ENCODE results near the gene MYCN. TPM values are rescaled to one million over a fixed set of nuclear protein-coding genes. Genes with fewer than 3 reads are reported as not detected.
"Not testable (repeated sequence)": the region's sequence is repeated elsewhere in the genome, so short reads cannot be mapped to it uniquely, and the experiment has no call there.

Gene MYCN
- polyA plus RNA-seq, 3 donors = not detected

GRCh38 chr2:15913146-15913545 lies 27.2 kb upstream of the MYCN start:
- no peak overlapping the region for H3K9ac ChIP-seq (ENCODE audit: insufficient read depth, low read length, poor library complexity, severe bottlenecking)
- no peaks in the 10 kb centered on the region for H3K36me3 ChIP-seq (replicated peaks in 1 of 2; ENCODE audit: control insufficient read depth in 1 of 2, insufficient read depth in 2 of 2, low read length in 2 of 2)
- no peaks in the 10 kb centered on the region for H3K36me3 Mint-ChIP-seq
- H3K27me3 ChIP-seq (ENCODE audit: control insufficient read depth in 2 of 2, insufficient read depth in 2 of 2, low read length in 2 of 2) = no peaks in the 10 kb centered on the region
- H3K4me1 ChIP-seq (ENCODE audit: control insufficient read depth in 1 of 2, insufficient read depth in 2 of 2, low read length in 2 of 2) = no peaks in the 10 kb centered on the region
- no peaks in the 10 kb centered on the region for H3K4me1 Mint-ChIP-seq
- no peak for TF ChIP-seq CTCF (IDR thresholded peaks at IDR 0.05)
- no peaks in the 10 kb centered on the region for H3K9me3 ChIP-seq (replicated peaks in 1 of 2; ENCODE audit: control insufficient read depth in 1 of 2, insufficient read depth in 1 of 2, low read length in 2 of 2)
- no peaks in the 10 kb centered on the region for H3K79me2 ChIP-seq (ENCODE audit: insufficient read depth, low read length)
- no peak overlapping the region for H3K4me2 ChIP-seq (replicated peaks; ENCODE audit: extremely low read depth, low read length, poor library complexity, severe bottlenecking)
- peaks cover 0 to 3% (median 0%) of the 10 kb centered on the region in 7 donors for H3K9me3 Mint-ChIP-seq
- H4K20me1 ChIP-seq (ENCODE audit: insufficient read depth, low read length) = no peaks in the 10 kb centered on the region
- no peak overlapping the region for H3K4me3 Mint-ChIP-seq
- peaks cover 0 to 3% (median 2%) of the 10 kb centered on the region in 3 donors for H3K27me3 Mint-ChIP-seq (ENCODE audit: low read depth in 3 of 3)
- no peak overlapping the region for H3K27ac Mint-ChIP-seq
- H3K27ac ChIP-seq (ENCODE audit: low read depth in 1 of 2, low read length in 2 of 2) = no peak overlapping the region
- intact Hi-C loops (cut with micrococcal nuclease) = no loop called here
- 90% methylated on average over 8 of the region's 9 CpGs for WGBS (ENCODE audit: insufficient coverage)
- H2AFZ ChIP-seq (ENCODE audit: insufficient read depth, low read depth, low read length, poor library complexity, severe bottlenecking) = no peak overlapping the region
- no peak for DNase-seq
- H3K4me3 ChIP-seq (replicated peaks in 1 of 3; ENCODE audit: low read depth in 2 of 3, low read length in 3 of 3) = no peak overlapping the region

DNA sequence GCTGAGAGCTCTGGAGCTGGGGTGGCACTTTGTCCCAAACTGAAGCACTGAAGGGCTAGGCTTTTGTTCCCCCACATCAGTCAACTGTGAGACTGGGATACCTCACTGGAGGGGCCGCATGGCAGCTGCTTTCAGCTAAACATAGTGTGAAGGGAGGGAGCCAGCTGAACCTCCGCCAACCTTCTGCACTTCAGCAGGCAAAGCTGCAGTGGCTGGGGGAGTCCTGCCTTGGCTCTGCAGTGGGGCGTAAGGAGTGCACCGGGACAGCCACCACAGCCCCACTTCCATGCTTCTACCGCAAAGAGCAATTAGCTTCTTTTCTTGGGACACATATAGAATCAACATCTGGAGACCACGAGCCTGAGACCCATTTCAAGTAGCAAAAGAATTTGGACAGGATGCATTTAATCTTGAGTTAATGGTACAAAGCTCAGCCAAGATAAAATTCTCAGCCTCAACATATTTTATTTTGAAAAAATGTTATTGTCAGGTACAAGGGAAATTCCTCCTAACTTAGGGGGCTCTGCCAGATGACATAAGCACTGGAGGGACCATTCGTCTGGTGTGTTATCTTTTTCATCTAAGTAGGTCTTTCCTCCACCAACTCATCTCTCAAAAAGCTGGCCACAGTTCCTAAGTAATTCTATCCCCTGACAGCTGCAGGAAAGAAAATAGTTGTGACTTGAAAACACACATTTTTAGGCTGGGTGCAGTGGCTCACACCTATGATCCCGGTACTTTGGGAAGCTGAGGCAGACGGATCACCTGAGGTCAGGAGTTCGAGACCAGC lies 25.6 kb upstream of the MYCN start:
- Mint-ChIP-seq H3K27ac (no peak overlapping the region), H3K27me3 (ENCODE audit: low read depth in 3 of 3) (peaks cover 0 to 4% (median 3%) of the 10 kb centered on the region in 3 donors), H3K36me3 (no peaks in the 10 kb centered on the region), H3K9me3 (no peaks in the 10 kb centered on the region), H3K4me1 (no peaks in the 10 kb centered on the region), H3K4me3 (no peak overlapping the region)
- Histone ChIP-seq H3K9ac (ENCODE audit: insufficient read depth, low read length, poor library complexity, severe bottlenecking) (no peak overlapping the region), H3K4me2 (replicated peaks; ENCODE audit: extremely low read depth, low read length, poor library complexity, severe bottlenecking) (no peak overlapping the region), H4K20me1 (ENCODE audit: insufficient read depth, low read length) (no peaks in the 10 kb centered on the region), H3K79me2 (ENCODE audit: insufficient read depth, low read length) (no peaks in the 10 kb centered on the region), H3K36me3 (replicated peaks in 1 of 2; ENCODE audit: control insufficient read depth in 1 of 2, insufficient read depth in 2 of 2, low read length in 2 of 2) (no peaks in the 10 kb centered on the region), H3K27ac (ENCODE audit: low read depth in 1 of 2, low read length in 2 of 2) (no peak overlapping the region), H3K4me3 (replicated peaks in 1 of 3; ENCODE audit: low read depth in 2 of 3, low read length in 3 of 3) (no peak overlapping the region), H3K9me3 (replicated peaks in 1 of 2; ENCODE audit: control insufficient read depth in 1 of 2, insufficient read depth in 1 of 2, low read length in 2 of 2) (no peaks in the 10 kb centered on the region), H3K4me1 (ENCODE audit: control insufficient read depth in 1 of 2, insufficient read depth in 2 of 2, low read length in 2 of 2) (no peaks in the 10 kb centered on the region), H3K27me3 (ENCODE audit: control insufficient read depth in 2 of 2, insufficient read depth in 2 of 2, low read length in 2 of 2) (no peaks in the 10 kb centered on the region), H2AFZ (ENCODE audit: insufficient read depth, low read depth, low read length, poor library complexity, severe bottlenecking) (no peak overlapping the region)
- no peak for DNase-seq
- intact Hi-C loops (cut with micrococcal nuclease) = no loop called here
- 93% methylated on average over 6 of the region's 10 CpGs for WGBS (ENCODE audit: insufficient coverage)
- no peak for TF ChIP-seq CTCF (IDR thresholded peaks at IDR 0.05)

DNA sequence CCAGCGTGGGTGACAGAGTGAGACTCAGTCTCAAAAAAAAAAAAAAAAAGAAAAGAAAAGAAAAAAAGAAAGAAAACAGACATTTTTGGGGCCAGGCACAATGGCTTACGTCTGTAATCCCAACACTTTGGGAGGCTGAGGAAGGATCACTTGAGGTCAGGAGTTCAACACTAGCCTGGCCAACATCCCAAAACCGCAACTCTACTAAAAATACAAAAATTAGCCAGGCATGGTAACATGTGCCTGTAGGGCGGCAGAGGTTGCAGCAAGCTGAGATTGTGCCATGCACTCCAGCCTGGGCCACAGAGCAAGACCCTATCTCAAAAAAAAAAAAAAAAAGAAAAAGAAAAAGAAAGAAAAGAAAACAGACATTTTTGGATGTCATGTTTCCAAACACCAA lies 24.8 kb upstream of the MYCN start:
- H3K36me3 Mint-ChIP-seq; intact Hi-C loops (cut with micrococcal nuclease); H3K36me3 ChIP-seq (replicated peaks in 1 of 2; ENCODE audit: control insufficient read depth in 1 of 2, insufficient read depth in 2 of 2, low read length in 2 of 2); H3K4me3 Mint-ChIP-seq; H3K4me1 Mint-ChIP-seq; H3K79me2 ChIP-seq (ENCODE audit: insufficient read depth, low read length); H3K9ac ChIP-seq (ENCODE audit: insufficient read depth, low read length, poor library complexity, severe bottlenecking); H4K20me1 ChIP-seq (ENCODE audit: insufficient read depth, low read length); H3K27me3 Mint-ChIP-seq (ENCODE audit: low read depth in 3 of 3); H3K9me3 ChIP-seq (replicated peaks in 1 of 2; ENCODE audit: control insufficient read depth in 1 of 2, insufficient read depth in 1 of 2, low read length in 2 of 2); H3K4me2 ChIP-seq (replicated peaks; ENCODE audit: extremely low read depth, low read length, poor library complexity, severe bottlenecking); H3K27me3 ChIP-seq (ENCODE audit: control insufficient read depth in 2 of 2, insufficient read depth in 2 of 2, low read length in 2 of 2); H3K9me3 Mint-ChIP-seq; H3K27ac Mint-ChIP-seq; DNase-seq; H3K4me1 ChIP-seq (ENCODE audit: control insufficient read depth in 1 of 2, insufficient read depth in 2 of 2, low read length in 2 of 2); H2AFZ ChIP-seq (ENCODE audit: insufficient read depth, low read depth, low read length, poor library complexity, severe bottlenecking); H3K4me3 ChIP-seq (replicated peaks in 1 of 3; ENCODE audit: low read depth in 2 of 3, low read length in 3 of 3); H3K27ac ChIP-seq (ENCODE audit: low read depth in 1 of 2, low read length in 2 of 2): not testable (repeated sequence)
- WGBS (ENCODE audit: insufficient coverage) = no CpG with 5 or more reads among the region's 4 CpGs

Measured in CD14-positive monocyte (primary cell).